Measurements from ENCODE around the gene ARMC7.

ARMC7 gene

DNA sequence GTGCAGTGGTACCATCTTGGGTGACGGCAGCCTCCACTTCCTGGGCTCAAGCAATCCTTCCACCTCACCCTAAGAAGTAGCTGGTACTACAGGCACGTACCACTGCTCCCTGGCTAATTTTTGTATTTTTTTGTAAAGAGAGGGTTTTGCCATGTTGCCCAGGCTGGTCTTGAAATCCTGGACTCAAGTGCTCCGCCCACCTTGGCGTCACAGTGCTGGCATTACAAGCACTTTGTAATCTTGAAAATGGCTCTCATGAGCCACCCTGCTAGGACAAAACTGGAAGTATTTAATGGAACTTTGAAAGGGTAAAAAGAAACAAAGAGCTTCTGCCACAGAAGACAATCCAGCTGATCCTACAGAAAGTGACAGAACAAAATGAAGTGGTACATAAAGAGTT lies 63.8 kb downstream of the ARMC7 start:
- no peak for TF ChIP-seq REST (IDR thresholded peaks at IDR 0.05; ENCODE audit: insufficient read depth in 1 of 2, low read depth in 2 of 2, low read length in 2 of 2)
- TF ChIP-seq TAF1 (IDR thresholded peaks at IDR 0.05; ENCODE audit: borderline replicate concordance, insufficient read depth, low read length): no peak

DNA sequence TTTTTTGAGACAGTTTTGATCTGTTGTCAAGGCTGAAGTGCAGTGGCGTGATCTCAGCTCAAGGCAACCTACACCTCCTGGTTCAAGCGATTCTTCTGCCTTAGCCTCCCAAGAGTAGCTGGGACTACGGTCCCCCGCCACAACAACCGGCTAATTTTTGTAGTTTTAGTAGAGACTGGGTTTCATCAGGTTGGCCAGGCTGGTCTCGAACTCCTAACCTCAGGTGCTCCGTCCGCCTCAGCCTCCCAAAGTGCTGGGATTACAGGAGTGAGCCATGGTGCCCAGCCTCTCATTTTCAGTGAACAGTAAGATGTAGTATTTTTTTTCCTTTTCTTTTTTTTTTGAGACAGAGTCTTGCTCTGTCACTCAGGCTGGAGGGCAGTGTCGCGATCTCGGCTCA lies 65.2 kb downstream of the ARMC7 start:
- TF ChIP-seq POLR2AphosphoS5 (IDR thresholded peaks at IDR 0.05; ENCODE audit: low read depth, low read length) (no peak), REST (IDR thresholded peaks at IDR 0.05; ENCODE audit: insufficient read depth in 1 of 2, low read depth in 2 of 2, low read length in 2 of 2) (no peak), FOXP2 (optimal IDR thresholded peaks at IDR 0.05; ENCODE audit: borderline replicate concordance, extremely low read depth, extremely low read length, insufficient read depth) (no peak), TAF1 (IDR thresholded peaks at IDR 0.05; ENCODE audit: borderline replicate concordance, insufficient read depth, low read length) (no peak), SIN3A (IDR thresholded peaks at IDR 0.05; ENCODE audit: borderline replicate concordance, insufficient read depth, low read length) (no peak)

- TF ChIP-seq SIN3A (IDR thresholded peaks at IDR 0.05; ENCODE audit: borderline replicate concordance, insufficient read depth, low read length): no peak
These were observed 66.9 kb downstream of the ARMC7 start for GRCh38 chr17:75176625-75177024.

DNA sequence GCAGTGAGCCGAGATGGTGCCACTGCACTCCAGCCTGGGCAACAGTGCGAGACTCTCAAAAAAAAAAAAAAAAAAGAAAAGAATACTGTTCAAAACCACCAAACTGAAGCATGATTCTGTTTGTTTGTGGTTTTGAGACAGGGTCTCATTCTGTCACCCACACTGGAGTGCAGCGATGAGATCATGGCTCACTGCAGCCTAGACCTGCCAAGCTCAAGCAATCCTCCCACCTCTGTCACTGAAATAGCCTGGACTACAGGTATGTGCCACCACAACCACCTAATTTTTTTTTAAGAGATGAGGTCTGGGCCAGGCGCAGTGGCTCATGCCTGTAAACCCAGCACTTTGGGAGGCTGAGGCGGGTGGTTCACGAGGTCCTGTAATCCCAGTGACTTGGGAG lies 68.7 kb downstream of the ARMC7 start:
- TF ChIP-seq REST (IDR thresholded peaks at IDR 0.05; ENCODE audit: insufficient read depth in 1 of 2, low read depth in 2 of 2, low read length in 2 of 2) (no peak), SIN3A (IDR thresholded peaks at IDR 0.05; ENCODE audit: borderline replicate concordance, insufficient read depth, low read length) (no peak), POLR2AphosphoS5 (IDR thresholded peaks at IDR 0.05; ENCODE audit: low read depth, low read length) (no peak), TAF1 (IDR thresholded peaks at IDR 0.05; ENCODE audit: borderline replicate concordance, insufficient read depth, low read length) (no peak), FOXP2 (optimal IDR thresholded peaks at IDR 0.05; ENCODE audit: borderline replicate concordance, extremely low read depth, extremely low read length, insufficient read depth) (no peak)
